Mesothelial cell of epicardium (in vitro differentiated cells): ENCODE results near the gene PHYHIPL. TPM values are rescaled to one million over a fixed set of nuclear protein-coding genes. Genes with fewer than 3 reads are reported as not detected.
"Not testable (repeated sequence)": the region's sequence is repeated elsewhere in the genome, so short reads cannot be mapped to it uniquely, and the experiment has no call there.

Experiments
- DNase-seq, 2 experiments: peaks; one replicate each; pipeline ENCODE4 v3.0.0; 2021; ENCODE audit warnings: low spot score in 2 of 2; ENCODE audit not compliant: unreplicated experiment in 2 of 2
- H3K27ac Mint-ChIP-seq: 2 replicates; pipeline ENCODE4 v1.8.0; 2021; ENCODE audit warnings: mixed read lengths
- H3K27me3 Mint-ChIP-seq: 2 replicates; pipeline ENCODE4 v1.8.0; 2021; ENCODE audit warnings: low read depth, mixed read lengths
- H3K36me3 Mint-ChIP-seq: 2 replicates; pipeline ENCODE4 v1.8.0; 2021; ENCODE audit warnings: mixed read lengths
- H3K4me1 Mint-ChIP-seq: 2 replicates; pipeline ENCODE4 v1.8.0; 2021; ENCODE audit warnings: mixed read lengths
- H3K4me3 Mint-ChIP-seq: 2 replicates; pipeline ENCODE4 v1.8.0; 2021; ENCODE audit warnings: mild to moderate bottlenecking, moderate library complexity, mixed read lengths
- H3K9me3 Mint-ChIP-seq: 2 replicates; pipeline ENCODE4 v1.8.0; 2021; ENCODE audit warnings: mixed read lengths
- total RNA-seq: library from RNA; stranded (reverse); gene quantifications from 3 replicates; pipeline ENCODE4 v1.2.1, GENCODE V29; 2021
- TF ChIP-seq, protein P1 (sequence below): fragments of 200-600 bp; sonication (generic); IDR thresholded peaks from one replicate; pipeline ENCODE4 v1.5.0; 2021; ENCODE audit warnings: antibody characterized with exemption; ENCODE audit not compliant: unreplicated experiment

Gene PHYHIPL
- total RNA-seq, 1 donor from 2014 or later, result 0.56 TPM

DNA sequence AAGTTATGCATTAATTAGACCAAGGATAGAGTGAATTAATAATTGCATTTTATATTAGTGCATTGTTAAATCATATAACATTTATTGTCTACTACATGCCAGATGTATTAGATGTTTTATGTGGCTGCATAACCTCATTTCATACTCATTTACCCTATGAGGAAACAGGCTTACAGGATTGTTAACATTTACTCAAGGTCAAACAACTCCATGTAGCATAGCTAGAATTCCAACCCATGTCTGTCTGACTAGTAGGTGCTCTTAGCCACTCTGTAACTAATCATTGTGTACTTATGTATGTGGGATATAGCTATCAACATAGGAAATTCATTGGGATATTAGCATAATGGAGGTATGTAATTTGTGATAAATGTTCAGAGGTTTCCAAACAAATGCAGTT, 46.3 kb downstream of the PHYHIPL start:
- H3K4me1 Mint-ChIP-seq, result peaks cover 7% of the 10 kb centered on the region
- H3K36me3 Mint-ChIP-seq, result no peaks in the 10 kb centered on the region
- H3K4me3 Mint-ChIP-seq, result no peak overlapping the region
- TF ChIP-seq, protein P1, sequence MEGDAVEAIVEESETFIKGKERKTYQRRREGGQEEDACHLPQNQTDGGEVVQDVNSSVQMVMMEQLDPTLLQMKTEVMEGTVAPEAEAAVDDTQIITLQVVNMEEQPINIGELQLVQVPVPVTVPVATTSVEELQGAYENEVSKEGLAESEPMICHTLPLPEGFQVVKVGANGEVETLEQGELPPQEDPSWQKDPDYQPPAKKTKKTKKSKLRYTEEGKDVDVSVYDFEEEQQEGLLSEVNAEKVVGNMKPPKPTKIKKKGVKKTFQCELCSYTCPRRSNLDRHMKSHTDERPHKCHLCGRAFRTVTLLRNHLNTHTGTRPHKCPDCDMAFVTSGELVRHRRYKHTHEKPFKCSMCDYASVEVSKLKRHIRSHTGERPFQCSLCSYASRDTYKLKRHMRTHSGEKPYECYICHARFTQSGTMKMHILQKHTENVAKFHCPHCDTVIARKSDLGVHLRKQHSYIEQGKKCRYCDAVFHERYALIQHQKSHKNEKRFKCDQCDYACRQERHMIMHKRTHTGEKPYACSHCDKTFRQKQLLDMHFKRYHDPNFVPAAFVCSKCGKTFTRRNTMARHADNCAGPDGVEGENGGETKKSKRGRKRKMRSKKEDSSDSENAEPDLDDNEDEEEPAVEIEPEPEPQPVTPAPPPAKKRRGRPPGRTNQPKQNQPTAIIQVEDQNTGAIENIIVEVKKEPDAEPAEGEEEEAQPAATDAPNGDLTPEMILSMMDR, result no peak
- H3K27ac Mint-ChIP-seq, result no peak overlapping the region
- no peaks in the 10 kb centered on the region for H3K27me3 Mint-ChIP-seq
- peaks cover 6% of the 10 kb centered on the region for H3K9me3 Mint-ChIP-seq
- no peak for DNase-seq

DNA sequence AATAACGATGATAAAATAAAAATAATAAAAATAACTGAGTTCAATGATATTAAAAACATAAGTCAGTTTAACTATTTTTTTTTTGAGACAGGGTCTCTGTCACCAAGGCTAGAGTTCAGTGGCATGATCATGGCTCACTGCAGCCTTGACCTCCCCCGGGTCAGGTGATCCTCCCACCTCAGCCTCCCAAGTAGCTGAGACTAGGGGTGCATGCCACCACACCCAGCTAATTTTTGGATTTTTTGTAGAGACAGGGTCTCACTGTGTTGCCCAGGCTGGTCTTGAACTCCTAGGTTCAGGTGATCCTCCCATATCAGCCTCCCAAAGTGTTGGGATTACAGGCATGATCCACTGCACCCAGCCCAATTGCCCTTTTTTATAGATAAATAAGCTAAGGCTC, 47.2 kb downstream of the PHYHIPL start:
- not testable (repeated sequence) for H3K4me1 Mint-ChIP-seq, DNase-seq, H3K27me3 Mint-ChIP-seq, H3K36me3 Mint-ChIP-seq, H3K4me3 Mint-ChIP-seq, H3K9me3 Mint-ChIP-seq, H3K27ac Mint-ChIP-seq

DNA sequence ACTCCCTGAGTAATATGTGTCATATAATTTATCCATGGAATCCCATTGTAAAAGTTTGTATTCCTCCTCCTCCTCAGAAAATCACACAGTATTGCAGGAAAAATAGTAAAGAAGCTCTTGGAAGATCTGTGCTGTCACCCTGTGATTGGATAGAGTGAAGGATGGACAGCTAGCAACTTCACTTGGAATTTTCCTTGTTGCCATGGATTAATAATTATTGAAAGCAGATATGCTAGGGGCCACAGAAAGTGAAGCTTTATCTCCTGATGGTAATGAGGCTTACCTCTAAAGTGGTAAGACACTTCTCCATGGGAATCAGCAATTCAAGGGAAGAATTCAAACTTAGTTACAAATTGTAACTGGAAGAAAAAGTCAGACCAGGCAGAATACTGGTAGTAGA, 48.8 kb downstream of the PHYHIPL start:
- TF ChIP-seq, protein P1, result no peak
- DNase-seq, result no peak
- H3K4me1 Mint-ChIP-seq, result peaks cover 7% of the 10 kb centered on the region
- H3K27ac Mint-ChIP-seq, result no peak overlapping the region
- H3K9me3 Mint-ChIP-seq, result peaks cover 6% of the 10 kb centered on the region
- no peaks in the 10 kb centered on the region for H3K36me3 Mint-ChIP-seq
- H3K4me3 Mint-ChIP-seq, result no peak overlapping the region
- no peaks in the 10 kb centered on the region for H3K27me3 Mint-ChIP-seq

DNA sequence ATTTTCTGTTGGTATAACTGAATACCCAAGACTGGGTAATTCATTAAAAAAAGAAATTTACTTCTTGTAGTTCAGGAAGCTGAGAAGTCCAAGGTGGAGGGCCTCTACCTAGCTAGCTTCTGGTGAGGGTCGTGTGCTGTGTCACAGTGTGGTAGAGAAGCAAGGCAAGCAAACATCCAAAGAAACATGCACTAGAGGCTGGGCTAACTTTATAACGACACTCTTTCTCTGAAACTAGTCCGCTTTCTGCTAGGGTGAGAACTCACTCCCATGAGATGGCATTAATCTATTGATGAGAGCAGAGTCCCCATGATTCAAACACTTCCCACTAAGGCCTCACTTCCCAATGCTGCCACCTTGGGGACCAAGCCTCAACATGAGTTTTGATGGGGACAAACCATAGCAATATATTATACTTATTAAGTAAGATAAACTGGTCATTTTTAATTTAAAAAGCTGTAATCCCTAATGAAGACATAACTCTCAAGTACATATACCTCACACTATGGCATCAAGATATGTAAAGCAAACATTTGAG, 50.8 kb downstream of the PHYHIPL start:
- Mint-ChIP-seq H3K27me3 (no peaks in the 10 kb centered on the region), H3K4me1 (peaks cover 4% of the 10 kb centered on the region), H3K4me3 (no peak overlapping the region), H3K36me3 (no peaks in the 10 kb centered on the region), H3K27ac (no peak overlapping the region), H3K9me3 (peaks cover 6% of the 10 kb centered on the region)
- DNase-seq, result no peak
- TF ChIP-seq, protein P1, result no peak

DNA sequence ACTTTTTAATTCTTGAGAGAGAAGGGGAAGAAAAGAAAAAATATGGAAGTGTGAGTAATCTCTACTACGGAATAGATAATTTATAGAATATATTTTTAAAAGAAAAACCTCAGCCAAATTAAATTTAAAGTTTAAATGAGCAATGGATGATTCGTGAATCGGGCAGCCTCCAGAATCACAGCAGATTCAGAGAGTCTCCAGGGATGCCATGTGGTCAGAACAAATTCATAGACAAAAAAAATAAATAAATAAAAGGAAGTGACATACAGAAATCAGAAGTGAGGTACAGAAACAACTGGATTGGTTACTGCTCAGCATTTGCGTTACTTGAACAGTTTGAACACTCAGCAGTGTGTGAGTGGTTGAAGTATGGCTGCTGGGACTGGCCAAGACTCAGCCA, 53.0 kb downstream of the PHYHIPL start:
- Mint-ChIP-seq H3K36me3 (no peaks in the 10 kb centered on the region), H3K4me3 (no peak overlapping the region), H3K27ac (no peak overlapping the region), H3K9me3 (peaks cover 3% of the 10 kb centered on the region), H3K27me3 (no peaks in the 10 kb centered on the region), H3K4me1 (no peaks in the 10 kb centered on the region)
- TF ChIP-seq, protein P1, result no peak
- no peak for DNase-seq

DNA sequence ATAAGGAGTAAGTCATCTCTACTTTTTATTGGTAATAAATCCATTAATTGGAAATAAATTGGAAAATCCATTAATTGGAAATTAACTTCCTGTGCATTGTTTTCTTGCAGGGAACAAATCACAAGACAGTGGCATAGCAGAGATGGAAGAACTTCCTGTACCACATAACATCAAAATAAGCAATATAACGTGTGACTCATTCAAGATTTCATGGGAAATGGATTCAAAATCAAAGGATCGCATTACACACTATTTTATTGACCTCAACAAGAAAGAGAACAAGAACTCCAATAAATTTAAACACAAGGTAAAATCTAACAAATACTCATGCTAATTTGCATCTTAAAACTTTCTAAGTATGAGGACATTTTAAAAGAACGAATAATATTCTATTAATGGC, 57.8 kb downstream of the PHYHIPL start:
- Mint-ChIP-seq H3K27me3 (no peaks in the 10 kb centered on the region), H3K4me3 (no peak overlapping the region), H3K9me3 (peaks cover 5% of the 10 kb centered on the region), H3K36me3 (peaks cover 4% of the 10 kb centered on the region), H3K27ac (no peak overlapping the region), H3K4me1 (no peaks in the 10 kb centered on the region)
- DNase-seq, result no peak
- TF ChIP-seq, protein P1, result no peak
